Measurements from ENCODE around the gene ZNF385D.

GRCh38 chr3:21484828-21485144 lies 266.2 kb downstream of the ZNF385D start:
- TF ChIP-seq USF2 (IDR thresholded peaks at IDR 0.05; ENCODE audit: low read depth, low read length) (no peak), USF2 (CRISPR knock-in tag; IDR thresholded peaks at IDR 0.05; ENCODE audit: borderline replicate concordance) (no peak), EZH2 (conservative IDR thresholded peaks at IDR 0.05; ENCODE audit: low read depth, low read length) (no peak), ZNF530 (CRISPR knock-in tag; IDR thresholded peaks at IDR 0.05; ENCODE audit: low read depth) (no peak), TAF15 (IDR thresholded peaks at IDR 0.05; ENCODE audit: low read depth, low read length, poor library complexity, severe bottlenecking) (no peak), ATF6 (CRISPR knock-in tag; conservative IDR thresholded peaks at IDR 0.05) (no peak), RFX5 (IDR thresholded peaks at IDR 0.05; ENCODE audit: low read depth, low read length) (no peak), KLF13 (CRISPR knock-in tag; IDR thresholded peaks at IDR 0.05) (no peak), THAP8 (CRISPR knock-in tag; IDR thresholded peaks at IDR 0.05; ENCODE audit: borderline replicate concordance) (no peak), JUN (CRISPR knock-in tag; IDR thresholded peaks at IDR 0.05) (no peak), FUBP1 (CRISPR knock-in tag; IDR thresholded peaks at IDR 0.05; ENCODE audit: borderline replicate concordance) (no peak), XRCC5 (optimal IDR thresholded peaks at IDR 0.05; ENCODE audit: low read length) (no peak), ZNF317 (CRISPR knock-in tag; IDR thresholded peaks at IDR 0.05) (no peak)
- TF ChIP-seq, protein P1, sequence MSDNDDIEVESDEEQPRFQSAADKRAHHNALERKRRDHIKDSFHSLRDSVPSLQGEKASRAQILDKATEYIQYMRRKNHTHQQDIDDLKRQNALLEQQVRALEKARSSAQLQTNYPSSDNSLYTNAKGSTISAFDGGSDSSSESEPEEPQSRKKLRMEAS (IDR thresholded peaks at IDR 0.05), result no peak
- TF ChIP-seq, protein P2, sequence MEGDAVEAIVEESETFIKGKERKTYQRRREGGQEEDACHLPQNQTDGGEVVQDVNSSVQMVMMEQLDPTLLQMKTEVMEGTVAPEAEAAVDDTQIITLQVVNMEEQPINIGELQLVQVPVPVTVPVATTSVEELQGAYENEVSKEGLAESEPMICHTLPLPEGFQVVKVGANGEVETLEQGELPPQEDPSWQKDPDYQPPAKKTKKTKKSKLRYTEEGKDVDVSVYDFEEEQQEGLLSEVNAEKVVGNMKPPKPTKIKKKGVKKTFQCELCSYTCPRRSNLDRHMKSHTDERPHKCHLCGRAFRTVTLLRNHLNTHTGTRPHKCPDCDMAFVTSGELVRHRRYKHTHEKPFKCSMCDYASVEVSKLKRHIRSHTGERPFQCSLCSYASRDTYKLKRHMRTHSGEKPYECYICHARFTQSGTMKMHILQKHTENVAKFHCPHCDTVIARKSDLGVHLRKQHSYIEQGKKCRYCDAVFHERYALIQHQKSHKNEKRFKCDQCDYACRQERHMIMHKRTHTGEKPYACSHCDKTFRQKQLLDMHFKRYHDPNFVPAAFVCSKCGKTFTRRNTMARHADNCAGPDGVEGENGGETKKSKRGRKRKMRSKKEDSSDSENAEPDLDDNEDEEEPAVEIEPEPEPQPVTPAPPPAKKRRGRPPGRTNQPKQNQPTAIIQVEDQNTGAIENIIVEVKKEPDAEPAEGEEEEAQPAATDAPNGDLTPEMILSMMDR (CRISPR knock-in tag; IDR thresholded peaks at IDR 0.05), result no peak

Data from HepG2 (cell line).